ENCODE data around the gene ATP13A2.
"Not testable (repeated sequence)": the region's sequence is repeated elsewhere in the genome, so short reads cannot be mapped to it uniquely, and the experiment has no call there.

The ATP13A2 gene

DNA sequence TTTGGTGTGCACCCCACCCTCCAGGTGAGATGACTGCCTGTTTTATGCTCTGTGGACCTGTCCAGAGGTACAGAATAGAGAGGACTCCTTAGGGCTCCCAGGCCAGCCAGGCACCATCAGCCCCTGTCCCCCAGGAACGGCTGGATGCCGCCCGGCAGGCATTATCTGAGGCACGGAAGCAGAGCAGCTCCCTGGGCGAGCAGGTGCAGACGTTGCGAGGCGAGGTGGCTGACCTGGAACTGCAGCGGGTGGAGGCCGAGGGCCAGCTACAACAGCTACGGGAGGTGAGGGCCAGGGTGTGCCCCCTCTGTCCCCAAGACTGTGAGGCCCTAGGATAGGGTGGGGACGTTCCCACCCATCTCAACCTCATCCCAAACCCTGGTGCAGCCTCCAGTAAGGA lies 42.1 kb downstream of the ATP13A2 start:
- no peak overlapping the region for H3K4me3 ChIP-seq (ENCODE audit: low read depth, low read length)
- TF ChIP-seq, protein P1, sequence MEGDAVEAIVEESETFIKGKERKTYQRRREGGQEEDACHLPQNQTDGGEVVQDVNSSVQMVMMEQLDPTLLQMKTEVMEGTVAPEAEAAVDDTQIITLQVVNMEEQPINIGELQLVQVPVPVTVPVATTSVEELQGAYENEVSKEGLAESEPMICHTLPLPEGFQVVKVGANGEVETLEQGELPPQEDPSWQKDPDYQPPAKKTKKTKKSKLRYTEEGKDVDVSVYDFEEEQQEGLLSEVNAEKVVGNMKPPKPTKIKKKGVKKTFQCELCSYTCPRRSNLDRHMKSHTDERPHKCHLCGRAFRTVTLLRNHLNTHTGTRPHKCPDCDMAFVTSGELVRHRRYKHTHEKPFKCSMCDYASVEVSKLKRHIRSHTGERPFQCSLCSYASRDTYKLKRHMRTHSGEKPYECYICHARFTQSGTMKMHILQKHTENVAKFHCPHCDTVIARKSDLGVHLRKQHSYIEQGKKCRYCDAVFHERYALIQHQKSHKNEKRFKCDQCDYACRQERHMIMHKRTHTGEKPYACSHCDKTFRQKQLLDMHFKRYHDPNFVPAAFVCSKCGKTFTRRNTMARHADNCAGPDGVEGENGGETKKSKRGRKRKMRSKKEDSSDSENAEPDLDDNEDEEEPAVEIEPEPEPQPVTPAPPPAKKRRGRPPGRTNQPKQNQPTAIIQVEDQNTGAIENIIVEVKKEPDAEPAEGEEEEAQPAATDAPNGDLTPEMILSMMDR (IDR thresholded peaks at IDR 0.05; ENCODE audit: low read depth, low read length, missing control alignments), result no peak
- DNase-seq (ENCODE audit: low read depth), result no peak

DNA sequence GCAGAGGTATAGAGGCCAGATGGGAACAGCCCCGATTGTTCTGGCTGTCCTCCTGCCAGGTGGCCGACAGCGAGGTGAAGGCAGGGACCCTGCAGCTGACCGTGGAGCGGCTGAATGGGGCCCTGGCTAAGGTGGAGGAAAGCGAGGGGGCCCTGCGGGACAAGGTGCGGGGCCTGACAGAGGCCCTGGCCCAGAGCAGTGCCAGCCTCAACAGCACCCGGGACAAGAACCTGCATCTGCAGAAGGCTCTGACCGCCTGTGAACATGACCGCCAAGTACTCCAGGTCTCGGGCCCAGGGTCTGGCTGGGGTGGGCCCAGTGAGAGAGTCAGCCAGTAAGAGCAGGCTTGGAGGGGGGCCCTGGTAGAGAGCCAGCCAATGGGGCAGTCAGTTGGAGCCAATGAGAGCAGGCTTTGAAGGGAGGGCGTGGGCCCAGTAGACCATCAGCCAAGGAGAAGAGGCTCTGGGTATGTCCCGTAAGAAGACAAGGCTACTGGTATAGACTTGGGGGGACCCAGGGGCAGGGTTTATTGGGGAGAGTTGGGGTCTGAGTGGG lies 42.6 kb downstream of the ATP13A2 start:
- DNase-seq (ENCODE audit: low read depth), result no peak
- TF ChIP-seq, protein P1 (IDR thresholded peaks at IDR 0.05; ENCODE audit: low read depth, low read length, missing control alignments), result no peak

DNA sequence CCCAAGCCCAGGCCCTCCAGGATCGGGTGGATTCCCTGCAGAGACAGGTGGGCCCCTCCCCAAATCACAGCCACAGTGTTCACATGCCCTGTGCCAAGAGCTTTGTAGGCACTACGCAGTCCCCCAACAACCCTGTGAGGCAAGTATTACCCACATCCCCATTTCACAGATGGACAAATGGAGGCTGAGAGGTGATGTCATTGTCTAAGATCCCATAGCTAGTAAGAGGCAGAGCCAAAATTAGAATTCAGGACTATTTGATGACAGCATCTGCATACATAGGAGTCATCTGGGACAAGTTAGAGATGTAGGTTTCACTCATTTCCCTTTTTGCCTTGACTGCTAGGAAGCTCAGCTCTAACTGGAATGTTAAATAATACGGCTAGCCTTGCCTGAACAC lies 43.4 kb downstream of the ATP13A2 start:
- no peak overlapping the region for H3K4me3 ChIP-seq (ENCODE audit: low read depth, low read length)
- no peak for DNase-seq (ENCODE audit: low read depth)
- TF ChIP-seq, protein P1 (IDR thresholded peaks at IDR 0.05; ENCODE audit: low read depth, low read length, missing control alignments), result no peak

More for the DNA sequence above, 42.6 kb downstream of the ATP13A2 start:
- H3K4me3 ChIP-seq (ENCODE audit: low read depth, low read length), result no peak overlapping the region

DNA sequence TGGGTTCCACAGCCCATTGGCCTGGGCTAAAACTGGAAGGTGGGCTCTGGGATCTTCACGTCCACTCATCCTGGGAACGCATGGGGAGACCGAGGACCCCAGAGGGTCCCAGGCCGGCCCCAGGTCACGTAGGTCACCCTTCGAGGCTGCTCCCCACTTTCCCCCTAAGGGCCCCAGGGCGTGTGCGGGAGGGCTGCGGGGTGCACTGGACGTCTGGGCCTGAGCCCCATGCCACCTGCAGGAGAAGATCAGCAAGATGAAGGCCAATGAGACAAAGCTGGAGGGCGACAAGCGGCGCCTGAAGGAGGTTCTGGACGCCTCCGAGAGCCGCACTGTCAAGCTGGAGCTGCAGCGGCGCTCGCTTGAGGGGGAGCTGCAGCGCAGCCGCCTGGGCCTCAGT lies 43.8 kb downstream of the ATP13A2 start:
- TF ChIP-seq, protein P1 (IDR thresholded peaks at IDR 0.05; ENCODE audit: low read depth, low read length, missing control alignments), result no peak
- DNase-seq (ENCODE audit: low read depth), result no peak
- H3K4me3 ChIP-seq (ENCODE audit: low read depth, low read length), result no peak overlapping the region

DNA sequence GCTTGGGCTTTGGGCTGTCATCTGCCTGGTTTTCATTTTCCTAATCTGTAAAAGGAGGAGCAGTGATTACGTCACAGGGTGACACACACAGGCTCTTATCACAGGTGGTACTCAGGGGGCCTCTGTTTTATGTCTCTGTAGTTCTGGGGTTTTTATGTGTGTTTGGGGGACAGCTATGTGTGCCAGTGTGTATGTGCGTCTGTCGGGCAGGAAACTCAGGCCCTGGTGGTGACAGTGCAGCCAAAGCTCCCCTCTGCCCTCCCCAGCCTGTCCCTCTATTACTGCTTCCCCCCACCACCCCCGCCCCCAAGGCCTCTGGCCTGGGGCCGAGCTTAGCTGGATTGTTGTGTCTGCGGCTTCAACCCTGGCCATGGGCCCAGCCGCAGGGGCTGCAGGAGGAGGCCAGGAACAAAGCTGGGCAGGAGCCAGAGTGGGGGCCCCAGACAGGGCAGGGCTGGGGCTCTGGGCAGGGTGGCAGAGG lies 44.6 kb downstream of the ATP13A2 start:
- DNase-seq (ENCODE audit: low read depth), result no peak
- TF ChIP-seq, protein P1 (IDR thresholded peaks at IDR 0.05; ENCODE audit: low read depth, low read length, missing control alignments), result no peak
- H3K4me3 ChIP-seq (ENCODE audit: low read depth, low read length), result no peak overlapping the region

DNA sequence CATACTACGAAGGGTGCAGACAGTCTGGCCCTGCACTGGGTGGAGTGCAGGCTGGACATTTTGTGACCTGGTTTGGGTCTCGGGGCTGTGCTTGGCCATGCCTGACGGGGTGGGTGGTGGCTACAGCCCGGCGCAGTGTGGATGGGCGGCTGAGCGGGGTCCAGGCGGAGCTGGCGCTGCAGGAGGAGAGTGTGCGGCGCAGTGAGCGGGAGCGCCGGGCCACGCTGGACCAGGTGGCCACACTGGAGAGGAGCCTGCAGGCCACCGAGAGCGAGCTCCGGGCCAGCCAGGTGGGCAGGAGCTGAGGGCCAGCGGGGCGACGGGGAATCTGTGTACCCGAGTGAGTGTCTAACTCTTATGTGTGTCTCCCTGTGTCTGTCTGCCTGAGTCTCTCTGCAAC lies 45.4 kb downstream of the ATP13A2 start:
- H3K4me3 ChIP-seq (ENCODE audit: low read depth, low read length), result no peak overlapping the region
- no peak for DNase-seq (ENCODE audit: low read depth)
- TF ChIP-seq, protein P1 (IDR thresholded peaks at IDR 0.05; ENCODE audit: low read depth, low read length, missing control alignments), result no peak

DNA sequence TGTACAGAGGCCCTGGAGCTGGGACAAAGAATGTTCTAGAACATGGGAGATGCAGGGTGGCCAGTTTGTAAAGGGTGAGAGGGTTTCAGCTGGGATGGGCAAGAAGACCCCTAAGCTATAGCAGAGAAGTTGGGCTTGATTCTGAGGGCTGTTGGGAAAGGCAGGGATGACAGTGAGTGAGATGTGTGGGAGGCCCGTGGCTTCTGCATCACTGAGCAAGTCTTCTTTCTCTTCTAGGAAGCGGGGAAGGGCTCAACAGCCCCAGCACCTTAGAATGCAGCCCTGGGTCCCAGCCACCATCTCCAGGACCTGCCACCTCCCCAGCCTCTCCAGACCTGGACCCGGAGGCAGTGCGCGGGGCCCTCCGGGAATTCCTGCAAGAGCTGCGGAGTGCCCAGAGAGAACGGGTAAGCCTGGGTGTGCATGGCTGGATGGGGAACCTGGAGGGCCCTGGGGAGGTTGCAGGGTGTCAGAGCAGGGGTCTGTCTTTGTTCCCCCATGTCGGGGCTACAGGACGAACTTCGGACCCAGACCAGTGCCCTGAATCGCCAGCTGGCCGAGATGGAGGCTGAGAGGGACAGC lies 46.2 kb downstream of the ATP13A2 start:
- TF ChIP-seq, protein P1 (IDR thresholded peaks at IDR 0.05; ENCODE audit: low read depth, low read length, missing control alignments), result no peak
- no peak overlapping the region for H3K4me3 ChIP-seq (ENCODE audit: low read depth, low read length)
- DNase-seq (ENCODE audit: low read depth), result no peak

DNA sequence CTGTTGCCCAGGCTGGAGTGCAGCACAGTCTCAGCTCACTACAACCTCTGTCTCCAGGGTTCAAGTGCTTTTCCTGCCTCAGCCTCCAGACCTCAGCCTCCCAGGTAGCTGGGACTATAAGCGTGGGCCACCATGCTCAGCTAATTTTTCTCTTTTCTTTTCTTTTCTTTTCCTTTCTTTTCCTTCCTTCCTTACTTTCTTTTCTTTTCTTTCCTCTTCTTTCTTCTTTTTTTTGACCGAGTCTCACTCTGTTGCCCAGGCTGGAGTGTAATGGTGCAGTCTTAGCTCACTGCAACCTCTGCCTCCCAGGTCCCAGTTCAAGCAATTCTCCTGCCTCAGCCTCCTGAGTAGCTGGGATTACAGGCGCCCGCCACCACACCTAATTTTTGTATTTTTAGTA lies 47.6 kb downstream of the ATP13A2 start:
- DNase-seq (ENCODE audit: low read depth); H3K4me3 ChIP-seq (ENCODE audit: low read depth, low read length): not testable (repeated sequence)

All from GM12864 (cell line).